HG03060 (cell line): Measurements from ENCODE around the gene CDC42SE2.
"Not testable (repeated sequence)": the region's sequence is repeated elsewhere in the genome, so short reads cannot be mapped to it uniquely, and the experiment has no call there.

Source experiments
- ATAC-seq: cut with Tn5 transposase; IDR thresholded peaks from one replicate; pipeline ENCODE4 v1.9.1; 2021; ENCODE audit warnings: low read depth, moderate number of reproducible peaks; ENCODE audit not compliant: unreplicated experiment

The CDC42SE2 gene

GRCh38 chr5:131312235-131312772, 48.5 kb downstream of the CDC42SE2 start:
- not testable (repeated sequence) for ATAC-seq

- no peak for ATAC-seq
Measured at GRCh38 chr5:131316026-131316425, 52.2 kb downstream of the CDC42SE2 start.

- no peak for ATAC-seq
Measured at GRCh38 chr5:131316822-131317221, 53.0 kb downstream of the CDC42SE2 start.

- ATAC-seq: no peak
Measured at GRCh38 chr5:131318455-131318854, 54.6 kb downstream of the CDC42SE2 start.

GRCh38 chr5:131321066-131321465, 57.2 kb downstream of the CDC42SE2 start:
- no peak for ATAC-seq

- no peak for ATAC-seq
Measured at GRCh38 chr5:131322926-131323325, 59.1 kb downstream of the CDC42SE2 start.

GRCh38 chr5:131323378-131323777, 59.5 kb downstream of the CDC42SE2 start:
- ATAC-seq: no peak

GRCh38 chr5:131324303-131324702, 60.5 kb downstream of the CDC42SE2 start:
- ATAC-seq: no peak

GRCh38 chr5:131328536-131329285, 64.9 kb downstream of the CDC42SE2 start:
- ATAC-seq: no peak

GRCh38 chr5:131329286-131329560, 65.4 kb downstream of the CDC42SE2 start:
- no peak for ATAC-seq

GRCh38 chr5:131330031-131330430, 66.2 kb downstream of the CDC42SE2 start:
- ATAC-seq: no peak

GRCh38 chr5:131335756-131336155, 71.9 kb downstream of the CDC42SE2 start:
- not testable (repeated sequence) for ATAC-seq

GRCh38 chr5:131336801-131337200, 72.9 kb downstream of the CDC42SE2 start:
- ATAC-seq: not testable (repeated sequence)

GRCh38 chr5:131337240-131338050, 73.6 kb downstream of the CDC42SE2 start:
- not testable (repeated sequence) for ATAC-seq

- ATAC-seq: no peak
Measured at GRCh38 chr5:131338051-131338453, 74.2 kb downstream of the CDC42SE2 start.

- not testable (repeated sequence) for ATAC-seq
Measured at GRCh38 chr5:131344288-131344687, 80.4 kb downstream of the CDC42SE2 start.

- ATAC-seq: not testable (repeated sequence)
Measured at GRCh38 chr5:131346204-131346603, 82.4 kb downstream of the CDC42SE2 start.

GRCh38 chr5:131353991-131354390, 90.1 kb downstream of the CDC42SE2 start:
- no peak for ATAC-seq

- no peak for ATAC-seq
Measured at GRCh38 chr5:131355971-131356528, 92.2 kb downstream of the CDC42SE2 start.

GRCh38 chr5:131356619-131357018, 92.8 kb downstream of the CDC42SE2 start:
- no peak for ATAC-seq
